Measurements from ENCODE around the gene CD69.

Gene CD69

DNA sequence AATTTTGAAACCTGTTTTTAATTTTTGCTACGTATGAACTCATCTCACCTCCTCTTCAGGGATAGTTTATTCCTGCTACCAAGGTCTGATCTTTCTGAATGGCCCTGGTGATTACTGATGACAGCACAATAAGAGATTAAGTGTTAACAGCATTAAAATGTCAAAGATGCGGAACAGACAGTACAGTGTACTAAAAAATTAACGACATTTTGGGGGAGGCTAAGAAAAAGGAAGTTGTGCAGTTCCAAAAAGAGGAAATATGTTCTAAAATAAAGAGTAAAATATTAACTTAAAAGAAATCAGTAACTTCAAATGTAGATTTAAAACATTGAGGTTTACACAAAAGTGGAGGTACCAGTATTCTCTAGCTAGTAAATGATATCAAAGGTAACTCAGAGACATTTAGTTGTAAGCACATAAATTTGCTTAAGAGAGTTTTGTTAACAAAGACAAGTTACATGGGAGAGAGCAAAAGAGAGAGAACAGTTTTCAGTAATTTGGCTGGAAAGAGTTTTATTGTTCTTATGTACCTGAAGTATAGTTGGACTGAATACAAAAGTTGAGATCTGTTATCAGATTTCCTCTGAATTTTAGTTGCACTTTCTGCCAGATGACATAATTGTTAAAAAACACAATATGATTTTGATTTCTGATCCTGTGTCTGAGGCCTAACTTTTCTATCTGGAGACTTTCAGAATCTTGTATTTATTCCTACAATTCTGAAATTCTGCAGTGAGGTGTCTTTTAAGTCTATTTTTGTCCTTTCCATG is 23.6 kb downstream of the CD69 start:
- Histone ChIP-seq H3K27me3 (ENCODE audit: low read depth, low read length) (no peaks in the 10 kb centered on the region), H3K9me3 (ENCODE audit: insufficient read depth, low read length) (no peaks in the 10 kb centered on the region), H3K27ac (ENCODE audit: low read length) (peak overlapping the region; percentile 98), H2AFZ (ENCODE audit: low read depth, low read length) (no peak overlapping the region), H4K20me1 (ENCODE audit: insufficient read depth, low read length) (no peaks in the 10 kb centered on the region), H3K4me2 (ENCODE audit: low read length) (peak overlapping the region; percentile 85), H3K79me2 (ENCODE audit: low read length) (peaks cover 78% of the 10 kb centered on the region), H3K4me1 (ENCODE audit: low read length) (peaks cover 70% of the 10 kb centered on the region), H3K36me3 (replicated peaks; ENCODE audit: low read depth, low read length) (no peaks in the 10 kb centered on the region), H3K9ac (ENCODE audit: low read length) (peak overlapping the region; percentile 77), H3K4me3 (ENCODE audit: low read length) (peak overlapping the region; percentile 66)
- TF ChIP-seq EZH2phosphoT487 (IDR thresholded peaks at IDR 0.05; ENCODE audit: low read depth): no peak
- TF ChIP-seq, protein P1, sequence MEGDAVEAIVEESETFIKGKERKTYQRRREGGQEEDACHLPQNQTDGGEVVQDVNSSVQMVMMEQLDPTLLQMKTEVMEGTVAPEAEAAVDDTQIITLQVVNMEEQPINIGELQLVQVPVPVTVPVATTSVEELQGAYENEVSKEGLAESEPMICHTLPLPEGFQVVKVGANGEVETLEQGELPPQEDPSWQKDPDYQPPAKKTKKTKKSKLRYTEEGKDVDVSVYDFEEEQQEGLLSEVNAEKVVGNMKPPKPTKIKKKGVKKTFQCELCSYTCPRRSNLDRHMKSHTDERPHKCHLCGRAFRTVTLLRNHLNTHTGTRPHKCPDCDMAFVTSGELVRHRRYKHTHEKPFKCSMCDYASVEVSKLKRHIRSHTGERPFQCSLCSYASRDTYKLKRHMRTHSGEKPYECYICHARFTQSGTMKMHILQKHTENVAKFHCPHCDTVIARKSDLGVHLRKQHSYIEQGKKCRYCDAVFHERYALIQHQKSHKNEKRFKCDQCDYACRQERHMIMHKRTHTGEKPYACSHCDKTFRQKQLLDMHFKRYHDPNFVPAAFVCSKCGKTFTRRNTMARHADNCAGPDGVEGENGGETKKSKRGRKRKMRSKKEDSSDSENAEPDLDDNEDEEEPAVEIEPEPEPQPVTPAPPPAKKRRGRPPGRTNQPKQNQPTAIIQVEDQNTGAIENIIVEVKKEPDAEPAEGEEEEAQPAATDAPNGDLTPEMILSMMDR (IDR thresholded peaks at IDR 0.05; ENCODE audit: low read depth, low read length): no peak

- Histone ChIP-seq H3K4me1 (ENCODE audit: low read length) (peaks cover 55% of the 10 kb centered on the region), H3K36me3 (replicated peaks; ENCODE audit: low read depth, low read length) (peaks cover 11% of the 10 kb centered on the region), H3K79me2 (ENCODE audit: low read length) (peaks cover 84% of the 10 kb centered on the region), H3K4me2 (ENCODE audit: low read length) (peak overlapping the region; percentile 39; the same call in 1 of the 2 replicates), H4K20me1 (ENCODE audit: insufficient read depth, low read length) (no peaks in the 10 kb centered on the region), H3K27me3 (ENCODE audit: low read depth, low read length) (no peaks in the 10 kb centered on the region), H3K9me3 (ENCODE audit: insufficient read depth, low read length) (no peaks in the 10 kb centered on the region), H2AFZ (ENCODE audit: low read depth, low read length) (no peak overlapping the region), H3K27ac (ENCODE audit: low read length) (peak overlapping the region; percentile 28), H3K4me3 (ENCODE audit: low read length) (no peak overlapping the region), H3K9ac (ENCODE audit: low read length) (no peak overlapping the region)
- no peak for TF ChIP-seq EZH2phosphoT487 (IDR thresholded peaks at IDR 0.05; ENCODE audit: low read depth)
- TF ChIP-seq, protein P1 (IDR thresholded peaks at IDR 0.05; ENCODE audit: low read depth, low read length): no peak
Measured at GRCh38 chr12:9735601-9736000, 25.1 kb downstream of the CD69 start.

- peak within 1 kb of the TSS; percentile 93 for H3K4me3 ChIP-seq (ENCODE audit: low read length)
- peaks cover 88% of the 10 kb centered on the region for H3K79me2 ChIP-seq (ENCODE audit: low read length)
- H3K36me3 ChIP-seq (replicated peaks; ENCODE audit: low read depth, low read length): peaks cover 33% of the 10 kb centered on the region
- peak within 1 kb of the TSS; percentile 95 for H3K4me2 ChIP-seq (ENCODE audit: low read length)
- peaks cover 38% of the 10 kb centered on the region for H3K4me1 ChIP-seq (ENCODE audit: low read length)
- TF ChIP-seq, protein P1 (IDR thresholded peaks at IDR 0.05; ENCODE audit: low read depth, low read length): no peak
- TF ChIP-seq EZH2phosphoT487 (IDR thresholded peaks at IDR 0.05; ENCODE audit: low read depth): no peak
- peak within 1 kb of the TSS; percentile 97 for H3K27ac ChIP-seq (ENCODE audit: low read length)
- H4K20me1 ChIP-seq (ENCODE audit: insufficient read depth, low read length): no peaks in the 10 kb centered on the region
- H3K9me3 ChIP-seq (ENCODE audit: insufficient read depth, low read length): no peaks in the 10 kb centered on the region
- H3K27me3 ChIP-seq (ENCODE audit: low read depth, low read length): no peaks in the 10 kb centered on the region
- H2AFZ ChIP-seq (ENCODE audit: low read depth, low read length): no peak within 1 kb of the TSS
- peak within 1 kb of the TSS; percentile 95 for H3K9ac ChIP-seq (ENCODE audit: low read length)
Measured at GRCh38 chr12:9732921-9733461, 27.7 kb downstream of the CD69 start, which contains the start of gene CLECL1. Gene CLECL1 (minus strand): TSS chr12:9733097.

DNA sequence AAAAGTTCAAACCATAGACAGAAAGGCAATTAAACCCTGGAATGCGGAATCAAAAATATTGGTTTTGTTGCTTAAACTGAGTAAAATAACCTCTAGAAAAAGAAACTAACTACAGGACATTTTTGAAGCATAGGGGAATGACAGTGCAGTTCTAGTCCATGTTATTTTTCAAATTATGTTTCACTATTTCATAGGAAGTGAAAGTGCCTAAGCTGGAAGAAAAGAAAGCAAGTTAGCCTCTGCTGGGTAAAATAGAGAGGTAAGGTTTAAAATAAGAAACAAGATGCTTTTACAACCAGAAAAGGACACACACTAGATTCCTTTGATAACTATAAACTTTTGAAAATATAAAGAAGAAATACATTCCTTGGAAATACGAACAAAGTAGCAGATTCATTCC is 28.9 kb downstream of the CD69 start:
- TF ChIP-seq, protein P1 (IDR thresholded peaks at IDR 0.05; ENCODE audit: low read depth, low read length): no peak
- no peak for TF ChIP-seq EZH2phosphoT487 (IDR thresholded peaks at IDR 0.05; ENCODE audit: low read depth)
- H3K27ac ChIP-seq (ENCODE audit: low read length): peak overlapping the region; percentile 97
- peaks cover 27% of the 10 kb centered on the region for H3K4me1 ChIP-seq (ENCODE audit: low read length)
- no peaks in the 10 kb centered on the region for H3K9me3 ChIP-seq (ENCODE audit: insufficient read depth, low read length)
- H3K9ac ChIP-seq (ENCODE audit: low read length): peak overlapping the region; percentile 95
- no peak overlapping the region for H2AFZ ChIP-seq (ENCODE audit: low read depth, low read length)
- no peaks in the 10 kb centered on the region for H3K27me3 ChIP-seq (ENCODE audit: low read depth, low read length)
- H4K20me1 ChIP-seq (ENCODE audit: insufficient read depth, low read length): no peaks in the 10 kb centered on the region
- peak overlapping the region; percentile 95 for H3K4me2 ChIP-seq (ENCODE audit: low read length)
- H3K4me3 ChIP-seq (ENCODE audit: low read length): peak overlapping the region; percentile 93
- H3K79me2 ChIP-seq (ENCODE audit: low read length): peaks cover 94% of the 10 kb centered on the region
- H3K36me3 ChIP-seq (replicated peaks; ENCODE audit: low read depth, low read length): peaks cover 39% of the 10 kb centered on the region

Data from OCI-LY3 (cell line).